Esophagus mucosa (tissue), 1 donor: Measurements from ENCODE around the gene RAN. TPM values are rescaled to one million over a fixed set of nuclear protein-coding genes. Genes with fewer than 3 reads are reported as not detected.
"Not testable (repeated sequence)": the region's sequence is repeated elsewhere in the genome, so short reads cannot be mapped to it uniquely, and the experiment has no call there.

ENCODE experiments used
- ATAC-seq: fragments of 200-7000 bp; cut with Tn5 transposase; one replicate; pipeline ENCODE4 v1.9.1; 2020
- total RNA-seq: library from RNA; stranded (reverse); gene quantifications from one replicate; pipeline ENCODE4 v1.2.4, GENCODE V29; 2023
- donor health status: DM: yes; HTN: yes; CAD: no.

RAN gene
- 693 TPM for total RNA-seq

GRCh38 chr12:130871286-130872178 is at the start of gene RAN:
TSS of gene RAN (plus strand) at chr12:130872066. CDS start at chr12:130872594, 528 bp downstream.
- ATAC-seq, result peak; percentile 95

- ATAC-seq, result no peak
These were observed 46.1 kb upstream of the RAN start for GRCh38 chr12:130825771-130826150.

GRCh38 chr12:130826151-130826801 is 45.6 kb upstream of the RAN start:
- peak; percentile 60 for ATAC-seq

- no peak for ATAC-seq
These were observed 44.4 kb upstream of the RAN start for GRCh38 chr12:130827432-130827831.

- ATAC-seq, result no peak
These were observed 43.0 kb upstream of the RAN start for GRCh38 chr12:130828895-130829294.

- no peak for ATAC-seq
These were observed 42.2 kb upstream of the RAN start for GRCh38 chr12:130829391-130830245.

- no peak for ATAC-seq
These were observed 41.7 kb upstream of the RAN start for GRCh38 chr12:130830246-130830551.

GRCh38 chr12:130831246-130831645 is 40.6 kb upstream of the RAN start:
- no peak for ATAC-seq

GRCh38 chr12:130831876-130832405 is 39.9 kb upstream of the RAN start:
- no peak for ATAC-seq

- ATAC-seq, result peak; percentile 55
These were observed 39.2 kb upstream of the RAN start for GRCh38 chr12:130832561-130833209.

- no peak for ATAC-seq
These were observed 36.9 kb upstream of the RAN start for GRCh38 chr12:130835011-130835410.

GRCh38 chr12:130835436-130835835 is 36.4 kb upstream of the RAN start:
- no peak for ATAC-seq

GRCh38 chr12:130838284-130838950 is 33.4 kb upstream of the RAN start:
- peak; percentile 45 for ATAC-seq

GRCh38 chr12:130838951-130839769 is 32.7 kb upstream of the RAN start, which contains the start of gene STX2:
TSS of gene STX2 (minus strand) at chr12:130839250. CDS start at chr12:130839099, 151 bp downstream.
- ATAC-seq, result peak; percentile 98

- ATAC-seq, result no peak
These were observed 32.0 kb upstream of the RAN start for GRCh38 chr12:130839770-130840404.

- no peak for ATAC-seq
These were observed 25.5 kb upstream of the RAN start for GRCh38 chr12:130846369-130846768.

- ATAC-seq, result no peak
These were observed 24.8 kb upstream of the RAN start for GRCh38 chr12:130847112-130847511.

- not testable (repeated sequence) for ATAC-seq
These were observed 23.8 kb upstream of the RAN start for GRCh38 chr12:130848105-130848504.

GRCh38 chr12:130848785-130849305 is 23.0 kb upstream of the RAN start:
- ATAC-seq, result not testable (repeated sequence)
